Pulmonary artery endothelial cell (primary cell): ENCODE results near the gene PTCHD4. TPM values are rescaled to one million over a fixed set of nuclear protein-coding genes. Genes with fewer than 3 reads are reported as not detected.
"Not testable (repeated sequence)": the region's sequence is repeated elsewhere in the genome, so short reads cannot be mapped to it uniquely, and the experiment has no call there.

Experiments used
- DNase-seq: peaks from one replicate; pipeline ENCODE4 v3.0.0-alpha.2; 2011; ENCODE audit warnings: low read depth, low spot score
- total RNA-seq: library from RNA; depleted of rRNA; stranded (reverse); fragments of >200 nt; gene quantifications from 2 replicates; pipeline ENCODE4 v1.2.3, GENCODE V29; 2014

The PTCHD4 gene
- 3.2 and 3.3 TPM in 2 replicates for total RNA-seq

GRCh38 chr6:48111143-48111506 is at the start of gene PTCHD4:
Gene PTCHD4, minus strand, starts transcription at chr6:48111197. Its CDS starts 42,240 bp downstream, at chr6:48068957.
- peak; percentile 43 for DNase-seq

GRCh38 chr6:48151142-48151541 is 40.1 kb upstream of the PTCHD4 start:
- DNase-seq, result no peak

- DNase-seq, result no peak
These were observed 39.7 kb upstream of the PTCHD4 start for GRCh38 chr6:48150701-48151100.

GRCh38 chr6:48147051-48147450 is 36.1 kb upstream of the PTCHD4 start:
- DNase-seq, result no peak

DNA sequence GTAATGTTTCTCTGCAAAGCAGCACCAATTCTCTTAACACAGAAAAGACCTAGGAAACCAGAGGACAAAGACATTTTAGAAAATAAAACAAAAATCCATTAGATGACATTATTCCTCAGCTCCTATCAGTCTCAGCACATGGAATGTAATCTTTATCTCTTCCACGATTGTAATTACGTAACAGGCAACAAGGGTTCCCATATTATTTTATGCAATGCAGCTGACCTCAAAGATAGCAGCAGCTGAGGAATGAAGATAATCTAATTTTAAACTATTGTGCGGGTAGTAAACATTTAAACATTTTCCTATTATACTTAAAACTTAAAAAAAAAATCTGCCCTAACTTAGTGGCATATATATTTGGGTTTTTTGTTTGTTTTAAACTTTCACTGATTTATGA is 33.0 kb upstream of the PTCHD4 start:
- no peak for DNase-seq

- DNase-seq, result no peak
These were observed 31.0 kb upstream of the PTCHD4 start for GRCh38 chr6:48141975-48142374.

GRCh38 chr6:48139818-48140614 is 29.0 kb upstream of the PTCHD4 start:
- DNase-seq, result no peak

- no peak for DNase-seq
These were observed 25.9 kb upstream of the PTCHD4 start for GRCh38 chr6:48136856-48137255.

GRCh38 chr6:48135323-48136084 is 24.5 kb upstream of the PTCHD4 start:
- DNase-seq, result no peak

DNA sequence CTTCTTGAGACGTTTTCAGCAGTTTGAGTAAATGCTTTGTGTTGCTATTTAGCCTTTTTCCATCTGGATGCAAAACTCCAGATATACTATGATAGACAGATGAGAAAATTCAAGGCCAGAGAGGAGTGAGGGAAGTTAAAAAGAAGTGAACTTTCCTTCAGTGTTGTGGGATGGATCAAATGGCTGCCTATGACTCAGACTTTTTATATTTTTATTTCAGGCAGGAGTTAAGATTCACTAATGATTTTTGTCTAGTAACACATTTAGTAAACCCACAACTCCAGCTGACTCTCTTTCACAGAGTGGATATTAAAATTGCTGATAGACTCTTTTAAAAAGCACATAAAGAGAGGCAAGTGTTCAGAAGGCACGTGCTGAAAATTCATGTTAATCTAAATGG is 23.2 kb upstream of the PTCHD4 start:
- DNase-seq, result no peak

DNA sequence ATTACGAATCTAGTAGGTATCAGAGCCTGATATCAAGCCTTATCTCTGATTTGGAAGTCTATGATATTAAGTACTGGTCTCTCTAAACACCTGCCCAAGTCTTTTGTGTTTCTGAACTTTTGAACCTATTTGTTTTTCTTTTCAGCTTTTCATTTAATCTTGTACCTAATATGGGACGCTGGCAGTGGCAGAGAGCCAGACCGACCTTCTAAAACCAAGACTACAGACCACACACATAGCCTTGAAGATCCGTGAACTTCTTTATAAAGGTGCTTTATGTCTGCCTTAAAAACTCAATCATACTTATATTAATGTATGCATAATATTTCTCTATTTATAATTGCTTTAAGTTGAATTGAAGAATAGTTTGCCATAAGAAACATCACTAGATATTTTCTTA is 12.6 kb upstream of the PTCHD4 start:
- DNase-seq, result no peak

DNA sequence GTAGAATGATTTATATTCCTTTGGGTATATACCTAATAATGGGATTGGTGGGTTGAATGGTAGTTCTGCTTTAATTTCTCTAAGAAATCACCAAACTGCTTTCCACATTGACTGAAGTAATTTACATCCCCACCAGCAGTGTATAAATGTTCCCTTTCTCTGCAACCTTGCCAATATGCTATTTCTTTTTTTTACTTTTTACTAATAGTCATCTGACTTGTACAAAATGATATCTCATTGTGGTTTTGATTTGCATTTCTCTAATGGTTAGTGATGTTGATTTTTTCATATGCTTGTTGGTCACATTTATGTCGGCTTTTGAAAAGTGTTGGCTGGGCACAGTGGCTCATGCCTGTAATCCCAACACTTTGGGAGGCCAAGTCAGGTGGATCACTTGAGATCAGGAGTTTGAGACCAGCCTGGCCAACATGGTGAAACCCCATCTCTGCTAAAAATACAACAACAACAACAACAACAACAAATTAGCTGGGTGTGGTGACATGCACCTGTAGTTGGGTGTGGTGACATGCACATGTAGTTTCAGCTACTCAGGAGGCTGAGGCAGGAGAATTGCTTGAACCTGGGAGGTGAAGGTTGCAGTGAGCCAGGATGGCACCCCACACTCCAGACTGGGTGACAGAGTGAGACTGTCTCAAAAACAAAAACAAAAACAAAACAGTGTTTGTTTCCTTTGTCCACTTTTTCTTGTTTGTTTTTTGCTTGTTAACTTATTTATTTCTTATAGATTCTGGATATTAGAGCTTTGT is 11.2 kb upstream of the PTCHD4 start:
- not testable (repeated sequence) for DNase-seq

DNA sequence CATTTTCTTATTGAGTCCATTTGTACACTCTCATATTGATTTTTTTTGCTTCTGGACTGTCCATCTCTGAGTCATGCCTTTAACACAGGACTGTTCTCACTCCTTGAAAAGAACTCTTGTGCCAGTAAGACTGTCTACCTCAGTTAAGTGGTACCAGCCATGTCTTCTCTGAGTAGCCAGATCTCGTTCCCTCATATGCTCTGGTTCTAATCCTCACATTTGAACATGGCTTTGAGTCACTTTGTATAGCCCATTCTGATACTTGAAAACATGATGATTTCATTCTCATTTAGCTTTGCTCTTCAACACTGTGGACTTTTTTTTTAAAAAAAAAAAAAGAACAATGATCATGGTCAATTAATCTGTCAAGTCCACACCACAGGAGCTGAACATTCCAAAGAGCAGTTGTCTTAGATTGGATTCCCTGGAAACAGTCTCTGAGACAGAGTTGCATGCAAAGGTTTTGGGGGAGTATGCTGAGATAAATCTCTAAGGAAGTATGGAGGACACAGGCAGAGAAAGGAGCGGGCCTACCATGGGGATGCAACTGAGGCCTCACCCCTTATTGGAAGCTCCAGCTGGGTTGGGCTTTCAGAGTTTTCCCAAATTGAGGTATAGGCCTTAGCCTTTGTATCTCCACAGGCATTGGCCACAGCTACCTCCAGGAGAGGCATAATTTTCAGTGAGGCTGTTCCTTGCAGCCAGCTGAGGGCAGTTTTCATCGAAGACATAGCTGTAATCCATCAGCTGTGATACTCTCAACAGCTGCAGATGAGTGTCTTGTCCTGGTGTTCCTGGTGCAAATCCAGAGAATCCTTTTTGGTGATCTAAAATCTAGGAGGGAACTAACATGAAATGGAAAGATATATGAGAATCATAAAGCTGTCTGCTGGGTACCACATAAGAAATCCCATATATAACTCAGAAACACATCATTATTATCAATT is 6.0 kb upstream of the PTCHD4 start:
- no peak for DNase-seq

GRCh38 chr6:48113130-48113529 is 2.1 kb upstream of the PTCHD4 start:
- DNase-seq, result no peak

DNA sequence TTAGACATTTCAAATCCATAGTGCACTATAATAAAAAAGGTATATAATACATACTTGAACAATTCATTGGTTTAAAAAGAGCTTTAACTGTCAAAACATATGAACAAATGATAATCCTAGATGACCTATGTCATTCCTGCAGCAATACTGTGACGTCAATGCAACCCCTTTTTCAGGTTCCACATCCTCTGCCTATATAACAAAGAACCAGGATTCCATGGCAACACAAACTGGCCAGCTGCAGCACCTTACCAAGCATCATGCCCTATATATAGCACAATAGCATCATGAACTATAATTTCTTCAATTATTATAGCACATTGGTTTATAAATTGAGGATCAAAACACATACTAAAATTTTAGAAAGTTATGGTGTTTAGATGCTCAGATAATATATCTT is 578 bp upstream of the PTCHD4 start:
- DNase-seq, result no peak

DNA sequence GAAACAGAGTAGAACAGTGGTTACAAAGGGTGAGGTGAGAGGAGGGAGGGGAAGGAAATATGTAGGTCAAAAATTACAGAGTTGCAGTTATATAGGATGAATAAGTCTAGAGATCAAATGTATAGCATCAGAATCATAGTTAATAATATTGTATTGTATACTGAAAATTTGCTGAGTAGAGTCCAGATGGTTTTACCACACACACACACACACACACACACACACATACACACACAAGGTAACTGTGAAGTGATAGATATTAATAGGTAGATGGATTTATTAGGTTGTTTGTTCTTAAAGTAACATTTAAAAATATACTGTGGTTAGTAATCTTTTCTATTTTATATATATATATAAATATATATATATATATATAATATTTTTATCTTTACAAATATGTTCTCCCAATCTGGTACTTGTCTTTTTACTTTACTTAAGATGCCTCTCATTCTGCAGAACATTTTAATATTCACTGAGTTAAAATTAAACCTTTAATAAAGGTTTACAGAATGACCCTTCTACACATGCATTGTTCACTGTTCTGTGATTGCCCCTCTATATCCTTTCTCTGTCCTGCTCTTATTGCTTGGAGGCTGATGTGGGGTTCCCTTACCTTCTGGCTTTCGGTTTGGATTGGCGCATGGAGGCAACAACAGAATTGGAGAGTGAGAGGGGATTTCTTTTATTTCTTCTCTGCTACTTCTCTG is 408 bp downstream of the PTCHD4 start:
- DNase-seq, result no peak

GRCh38 chr6:48109944-48110343 is 1.1 kb downstream of the PTCHD4 start:
- DNase-seq, result no peak

DNA sequence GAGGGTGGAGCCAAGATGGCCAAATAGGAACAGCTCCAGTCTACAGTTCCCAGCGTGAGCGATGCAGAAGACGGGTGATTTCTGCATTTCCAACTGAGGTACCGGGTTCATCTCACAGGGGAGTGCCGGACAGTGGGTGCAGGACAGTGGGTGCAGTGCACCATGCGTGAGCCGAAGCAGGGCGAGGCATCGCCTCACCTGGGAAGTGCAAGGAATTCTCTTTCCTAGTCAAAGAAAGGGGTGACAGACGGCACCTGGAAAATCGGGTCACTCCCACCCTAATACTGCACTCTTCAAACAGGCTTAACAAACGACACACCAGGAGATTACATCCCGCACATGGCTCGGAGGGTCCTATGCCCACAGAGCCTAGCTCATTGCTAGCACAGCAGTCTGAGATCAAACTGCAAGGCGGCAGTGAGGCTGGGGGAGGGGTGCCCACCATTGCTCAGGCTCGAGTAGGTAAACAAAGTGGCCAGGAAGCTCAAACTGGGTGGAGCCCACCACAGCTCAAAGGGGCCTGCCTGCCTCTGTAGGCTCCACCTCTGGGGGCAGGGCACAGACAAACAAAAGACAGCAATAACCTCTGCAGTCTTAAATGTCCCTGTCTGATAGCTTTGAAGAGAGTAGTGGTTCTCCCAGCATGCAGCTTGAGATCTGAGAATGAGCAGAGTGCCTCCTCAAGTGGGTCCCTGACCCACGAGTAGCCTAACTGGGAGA is 8.4 kb downstream of the PTCHD4 start:
- DNase-seq, result not testable (repeated sequence)

DNA sequence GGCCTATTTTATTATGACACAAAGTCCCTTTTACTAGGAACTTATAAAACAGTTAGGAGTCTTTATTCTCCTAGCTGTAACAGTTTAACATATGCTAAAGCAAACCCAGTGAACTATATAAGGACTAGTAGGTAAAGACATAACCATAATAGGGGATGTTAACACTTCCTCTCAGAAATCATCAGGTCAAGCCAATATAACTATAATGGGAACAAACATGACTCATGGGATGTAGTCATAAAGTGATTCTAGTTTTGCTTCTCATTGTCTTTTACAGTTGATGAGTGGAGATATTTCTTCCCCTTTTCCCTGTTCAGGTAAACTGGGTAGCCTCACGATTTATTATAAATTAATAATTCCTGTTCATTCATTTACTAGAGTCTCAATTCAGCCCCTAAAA is 9.7 kb downstream of the PTCHD4 start:
- DNase-seq, result no peak

- DNase-seq, result no peak
These were observed 10.5 kb downstream of the PTCHD4 start for GRCh38 chr6:48100588-48100895.
